Endothelial cell of umbilical vein (primary cell): Measurements from ENCODE around the gene DUOXA1. TPM values are rescaled to one million over a fixed set of nuclear protein-coding genes. Genes with fewer than 3 reads are reported as not detected.

ENCODE experiments used
- BruUV-seq: library from RNA; stranded (reverse); fragments of 400-500 nt; replicated peaks from 2 replicates; lab custom pipeline; 2021; lab: Mats Ljungman, UMichigan
- CTCF ChIA-PET: fragments of 300-600, 350-600 bp; sonication (Branson Sonifier 250); formaldehyde crosslinking; loops from one replicate; lab custom pipeline; 2021; ENCODE audit warnings: antibody characterized with exemption, inconsistent platforms; lab: Charles Lee
- POLR2A ChIA-PET: fragments of 300-600, 350-600 bp; sonication (Branson Sonifier 250); formaldehyde crosslinking; loops from one replicate; lab custom pipeline; 2021; ENCODE audit warnings: antibody characterized with exemption, inconsistent platforms; lab: Charles Lee
- DNase-seq: peaks from one replicate; pipeline ENCODE4 v3.0.0-alpha.2; 2011; ENCODE audit warnings: low read depth, low spot score
- FAIRE-seq: peaks from 2 replicates; lab custom pipeline; 2011; peaks lifted over from hg19 to GRCh38; lab: Jason Lieb, UNC
- H2AFZ ChIP-seq: 2 replicates; pipeline ENCODE4 v1.6.0; 2012; ENCODE audit warnings: low read depth, low read length, control low read depth, inconsistent platforms
- H3K27ac ChIP-seq: 2 replicates; pipeline ENCODE4 v1.5.1; 2011; ENCODE audit warnings: low read depth, mild to moderate bottlenecking, control low read depth, low read length, moderate library complexity; ENCODE audit not compliant: insufficient read depth
- H3K27me3 ChIP-seq, 2 experiments: 2 replicates each; pipeline versions ENCODE4 v1.6.0 to v1.6.1; 2011; ENCODE audit warnings: low read length in 2 of 2, mixed read lengths in 1 of 2; ENCODE audit not compliant: control insufficient read depth in 2 of 2, insufficient read depth in 2 of 2
- H3K36me3 ChIP-seq, 2 experiments: 2 replicates in 1 of 2; 3 replicates in 1 of 2; pipeline ENCODE4 v1.5.1; 2011; ENCODE audit warnings: low read length in 2 of 2, mild to moderate bottlenecking in 1 of 2, moderate library complexity in 1 of 2; ENCODE audit not compliant: control insufficient read depth in 2 of 2, insufficient read depth in 2 of 2; ENCODE audit errors: extremely low read depth in 1 of 2
- H3K4me1 ChIP-seq: 3 replicates; pipeline ENCODE4 v1.5.1; 2011; ENCODE audit warnings: mild to moderate bottlenecking, low read length; ENCODE audit not compliant: control insufficient read depth, insufficient read depth; ENCODE audit errors: extremely low read depth
- H3K4me2 ChIP-seq: 2 replicates; pipeline ENCODE4 v1.6.1; 2011; ENCODE audit warnings: low read length, control low read depth, mixed read lengths; ENCODE audit not compliant: insufficient read depth
- H3K4me3 ChIP-seq, 3 experiments: fragments of 200-600 bp in 1 of 3; sonication (generic), shearing (Covaris generic) in 1 of 3; replicated peaks in 1 of 3; 2 replicates each; pipeline ENCODE4 v1.5.1; 2011 to 2016; ENCODE audit warnings: control low read depth in 3 of 3, low read length in 3 of 3, mild to moderate bottlenecking in 2 of 3, inconsistent platforms in 1 of 3, low read depth in 1 of 3, moderate library complexity in 1 of 3; ENCODE audit not compliant: insufficient read depth in 1 of 3
- H3K79me2 ChIP-seq: 2 replicates; pipeline ENCODE4 v1.6.0; 2012; ENCODE audit warnings: low read length, inconsistent platforms; ENCODE audit not compliant: control insufficient read depth, insufficient read depth
- H3K9ac ChIP-seq: replicated peaks from 2 replicates; pipeline ENCODE3; 2011; ENCODE audit warnings: low read length, control low read depth; ENCODE audit not compliant: insufficient read depth; ENCODE audit errors: extremely low read depth
- H3K9me1 ChIP-seq: replicated peaks from 3 replicates; pipeline ENCODE4 v1.6.0; 2011; ENCODE audit warnings: mild to moderate bottlenecking, low read length; ENCODE audit not compliant: control insufficient read depth, insufficient read depth; ENCODE audit errors: extremely low read depth
- H3K9me3 ChIP-seq: replicated peaks from 2 replicates; pipeline ENCODE4 v1.5.1; 2012; ENCODE audit warnings: low read length, inconsistent platforms; ENCODE audit not compliant: control insufficient read depth, insufficient read depth
- H4K20me1 ChIP-seq: replicated peaks from 2 replicates; pipeline ENCODE3; 2011; ENCODE audit warnings: mild to moderate bottlenecking, low read length; ENCODE audit not compliant: control insufficient read depth, insufficient read depth; ENCODE audit errors: extremely low read depth
- CTCF ChIP-seq, 2 donors: IDR thresholded peaks; 1 replicate in 1 of 2; 2 replicates in 1 of 2; pipeline ENCODE4 v1.5.1; 2011; ENCODE audit warnings: low read length in 2 of 2, mild to moderate bottlenecking in 2 of 2, moderate library complexity in 2 of 2, control low read depth in 1 of 2, inconsistent platforms in 1 of 2, low read depth in 1 of 2; ENCODE audit not compliant: insufficient read depth in 1 of 2; ENCODE audit errors: extremely low read depth in 1 of 2
- EZH2 ChIP-seq: IDR thresholded peaks from 2 replicates; pipeline ENCODE4 v1.6.1; 2012; ENCODE audit warnings: borderline replicate concordance, low read depth, mild to moderate bottlenecking, moderate library complexity, low read length, inconsistent platforms; ENCODE audit not compliant: severe bottlenecking
- FOS ChIP-seq: IDR thresholded peaks from 2 replicates; pipeline ENCODE4 v1.6.1; 2011; ENCODE audit warnings: mild to moderate bottlenecking, low read length, moderate library complexity, borderline replicate concordance; ENCODE audit not compliant: insufficient read depth
- GATA2 ChIP-seq: IDR thresholded peaks from 2 replicates; pipeline ENCODE4 v1.7.0; 2011; ENCODE audit warnings: low read depth, mild to moderate bottlenecking, moderate library complexity, mixed read lengths, low read length; ENCODE audit not compliant: insufficient read length, insufficient read depth
- JUN ChIP-seq: IDR thresholded peaks from 2 replicates; pipeline ENCODE4 v1.6.1; 2011; ENCODE audit warnings: borderline replicate concordance, low read depth; ENCODE audit not compliant: insufficient read length, insufficient read depth
- MYC ChIP-seq: IDR thresholded peaks from one replicate; pipeline ENCODE4 v1.6.1; 2011; ENCODE audit warnings: mild to moderate bottlenecking, low read depth, low read length
- POLR2A ChIP-seq: IDR thresholded peaks from 2 replicates; pipeline ENCODE4 v1.6.1; 2012; ENCODE audit warnings: low read depth, mild to moderate bottlenecking, control low read depth, low read length
- POLR2AphosphoS5 ChIP-seq: IDR thresholded peaks from 2 replicates; pipeline ENCODE4 v1.6.1; 2012; ENCODE audit warnings: low read depth, mild to moderate bottlenecking, control low read depth, low read length, moderate library complexity; ENCODE audit not compliant: insufficient read depth
- dilution Hi-C: fragments of 300-500 bp; cut with MboI; formaldehyde crosslinking; loops from one replicate; pipeline ENCODE4 v1.15.0; 2019; ENCODE audit warnings: low sequenced_read_pairs; ENCODE audit not compliant: extremely low pct_ligation_motif_present
- intact Hi-C: fragments of 100-400 bp; cut with micrococcal nuclease; formaldehyde crosslinking; loops from one replicate; pipeline ENCODE4 v1.10.0; 2022
- polyA plus RNA-seq, 4 experiments: library from polyadenylated mRNA; depleted of rRNA in 3 of 4; stranded (reverse) in 3 of 4; unstranded in 1 of 4; fragments of >200 nt; gene quantifications; 2 replicates each; pipeline versions ENCODE4 v1.2.1 to v1.2.3, GENCODE V29; 2011 to 2012; ENCODE audit warnings: missing spikeins in 1 of 4
- total RNA-seq: library from RNA; stranded (reverse); gene quantifications from 2 replicates; pipeline ENCODE4 v1.2.3, GENCODE V29; 2021
- TF ChIP-seq, protein P1 (sequence below): IDR thresholded peaks from 2 replicates; pipeline ENCODE4 v1.6.1; 2011; ENCODE audit not compliant: insufficient read depth, insufficient read length

DUOXA1 gene
- total and polyA plus RNA-seq, 2 donors (not counting 3 experiments of a cell fraction or from before 2014, with no cell fraction given): 0.07 TPM; not detected in 1

DNA sequence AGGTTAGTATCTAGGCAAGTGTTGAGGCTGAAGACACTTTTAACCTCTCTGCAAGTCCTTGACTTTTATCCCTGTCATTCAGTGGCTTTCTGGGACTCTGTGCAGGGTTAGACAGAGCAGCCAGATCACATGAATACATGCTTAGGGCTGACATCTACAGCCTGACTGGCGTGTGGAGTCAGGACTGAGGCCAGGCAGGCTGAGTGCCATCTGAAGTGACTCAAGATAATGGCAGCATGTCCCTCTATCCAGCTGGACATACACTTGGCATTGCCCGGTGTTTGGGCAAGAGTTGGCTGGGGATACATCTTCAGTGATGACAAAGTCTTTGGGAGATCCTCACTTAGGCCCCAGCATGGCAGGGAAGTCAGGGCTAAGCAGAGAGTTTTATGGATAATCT, 38.1 kb downstream of the DUOXA1 start:
- CTCF ChIA-PET: no interaction called here
- no peaks in the 10 kb centered on the region for H3K9me3 ChIP-seq
- dilution Hi-C loops (no loop called here), intact Hi-C loops (no loop called here)
- H3K4me1 ChIP-seq: no peaks in the 10 kb centered on the region
- H3K79me2 ChIP-seq: no peaks in the 10 kb centered on the region
- H3K9me1 ChIP-seq: no peaks in the 10 kb centered on the region
- TF ChIP-seq POLR2A: no peak
- no peak for TF ChIP-seq POLR2AphosphoS5
- TF ChIP-seq, protein P1, sequence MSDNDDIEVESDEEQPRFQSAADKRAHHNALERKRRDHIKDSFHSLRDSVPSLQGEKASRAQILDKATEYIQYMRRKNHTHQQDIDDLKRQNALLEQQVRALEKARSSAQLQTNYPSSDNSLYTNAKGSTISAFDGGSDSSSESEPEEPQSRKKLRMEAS: no peak
- no peak for TF ChIP-seq CTCF (IDR thresholded peaks at IDR 0.05; ENCODE audit: extremely low read depth in 1 of 2, insufficient read depth in 1 of 2, low read depth in 1 of 2, low read length in 2 of 2)
- no peak for TF ChIP-seq GATA2
- no peak for TF ChIP-seq JUN
- TF ChIP-seq FOS: no peak
- TF ChIP-seq EZH2: no peak
- no peak for TF ChIP-seq MYC
- no peak for DNase-seq
- no peak overlapping the region for H2AFZ ChIP-seq
- no peaks in the 10 kb centered on the region for H3K36me3 ChIP-seq
- POLR2A ChIA-PET: no interaction called here
- H3K9ac ChIP-seq: no peak overlapping the region
- no TSS peak for BruUV-seq
- no peak overlapping the region for H3K4me2 ChIP-seq
- no peak overlapping the region for H3K27ac ChIP-seq
- H4K20me1 ChIP-seq: no peaks in the 10 kb centered on the region
- peaks cover 28 to 33% of the 10 kb centered on the region in 2 experiments for H3K27me3 ChIP-seq
- no peak overlapping the region for H3K4me3 ChIP-seq
- FAIRE-seq: no peak
